IMR-90 (cell line): Measurements from ENCODE around the gene AFDN. TPM values are rescaled to one million over a fixed set of nuclear protein-coding genes. Genes with fewer than 3 reads are reported as not detected.

ENCODE experiments used
- ATAC-seq: fragments of 200-7000 bp; cut with Tn5 transposase; 2 replicates; pipeline ENCODE4 v1.9.1; 2020; ENCODE audit warnings: low read depth, mild to moderate bottlenecking, moderate library complexity
- BruUV-seq: library from RNA; stranded (reverse); fragments of 400-500 nt; replicated peaks from 2 replicates; lab custom pipeline; 2021; lab: Mats Ljungman, UMichigan
- CTCF ChIA-PET: fragments of 300-600 bp; formaldehyde crosslinking; extraction: SDS; loops from one replicate; lab custom pipeline; 2021; ENCODE audit warnings: antibody characterized with exemption; lab: Yijun Ruan, JAX
- POLR2A ChIA-PET: fragments of 300-600 bp; sonication (Branson Sonifier 250); formaldehyde crosslinking; loops from one replicate; lab custom pipeline; 2022; ENCODE audit warnings: antibody characterized with exemption; ENCODE audit not compliant: unreplicated experiment; lab: Charles Lee
- DNase-seq: peaks from one replicate; pipeline ENCODE4 v3.0.0; 2013
- H2AFZ ChIP-seq: replicated peaks from 2 replicates; pipeline ENCODE3; 2013; ENCODE audit warnings: low read length, mild to moderate bottlenecking; ENCODE audit not compliant: poor library complexity
- H2AK5ac ChIP-seq: 2 replicates; pipeline ENCODE4 v1.6.1; 2013; ENCODE audit warnings: low read depth, low read length, inconsistent platforms
- H2AK9ac ChIP-seq: replicated peaks from 2 replicates; pipeline ENCODE3; 2013; ENCODE audit warnings: mild to moderate bottlenecking, low read depth, low read length, moderate library complexity; ENCODE audit not compliant: poor library complexity
- H2BK120ac ChIP-seq: 2 replicates; pipeline ENCODE4 v1.6.1; 2013; ENCODE audit warnings: low read depth, low read length, inconsistent platforms
- H2BK15ac ChIP-seq: 3 replicates; pipeline ENCODE4 v1.6.1; 2013; ENCODE audit warnings: low read depth, low read length, inconsistent platforms
- H2BK20ac ChIP-seq: 2 replicates; pipeline ENCODE4 v1.6.1; 2013; ENCODE audit warnings: low read depth, mild to moderate bottlenecking, inconsistent platforms, low read length, moderate library complexity
- H2BK5ac ChIP-seq: 2 replicates; pipeline ENCODE4 v1.6.1; 2013; ENCODE audit warnings: mild to moderate bottlenecking, low read depth, low read length, inconsistent platforms; ENCODE audit not compliant: poor library complexity, severe bottlenecking
- H3K14ac ChIP-seq: replicated peaks from 2 replicates; pipeline ENCODE4 v1.6.1; 2013; ENCODE audit warnings: low read depth, low read length, inconsistent platforms
- H3K18ac ChIP-seq: 2 replicates; pipeline ENCODE4 v1.6.1; 2013; ENCODE audit warnings: low read depth, low read length, control low read depth
- H3K23ac ChIP-seq: 2 replicates; pipeline ENCODE4 v1.6.1; 2013; ENCODE audit warnings: low read depth, low read length, inconsistent platforms
- H3K27ac ChIP-seq: 2 replicates; pipeline ENCODE4 v1.5.1; 2013; ENCODE audit warnings: mild to moderate bottlenecking, control low read depth, low read length; ENCODE audit not compliant: insufficient read depth
- H3K27me3 ChIP-seq: 2 replicates; pipeline ENCODE4 v1.6.1; 2013; ENCODE audit warnings: low read length; ENCODE audit not compliant: control insufficient read depth, insufficient read depth
- H3K36me3 ChIP-seq: 2 replicates; pipeline ENCODE4 v1.6.1; 2013; ENCODE audit warnings: low read length, mixed read lengths; ENCODE audit not compliant: control insufficient read depth, insufficient read depth
- H3K4ac ChIP-seq: 2 replicates; pipeline ENCODE4 v1.6.1; 2013; ENCODE audit warnings: low read depth, low read length, inconsistent platforms
- H3K4me1 ChIP-seq: 2 replicates; pipeline ENCODE4 v1.6.1; 2013; ENCODE audit warnings: low read length, mixed read lengths; ENCODE audit not compliant: control insufficient read depth, insufficient read depth
- H3K4me2 ChIP-seq: 2 replicates; pipeline ENCODE4 v1.6.1; 2013; ENCODE audit warnings: low read depth, mild to moderate bottlenecking, control low read depth, low read length, moderate library complexity
- H3K4me3 ChIP-seq: 2 replicates; pipeline ENCODE4 v1.5.1; 2013; ENCODE audit warnings: low read depth, mild to moderate bottlenecking, control low read depth, low read length, moderate library complexity; ENCODE audit not compliant: insufficient read depth
- H3K56ac ChIP-seq: 2 replicates; pipeline ENCODE4 v1.6.1; 2013; ENCODE audit warnings: low read length, inconsistent platforms; ENCODE audit not compliant: insufficient read depth; ENCODE audit errors: extremely low read depth
- H3K79me1 ChIP-seq, 2 experiments: 2 replicates each; pipeline ENCODE4 v1.6.1; 2013; ENCODE audit warnings: low read length in 2 of 2, inconsistent platforms in 1 of 2, low read depth in 1 of 2
- H3K9ac ChIP-seq: 2 replicates; pipeline ENCODE4 v1.6.1; 2013; ENCODE audit warnings: low read depth, low read length, control low read depth
- H3K9me1 ChIP-seq: 2 replicates; pipeline ENCODE4 v1.6.1; 2013; ENCODE audit warnings: low read length, inconsistent platforms; ENCODE audit not compliant: insufficient read depth
- H3K9me3 ChIP-seq: 2 replicates; pipeline ENCODE4 v1.6.1; 2013; ENCODE audit warnings: low read length; ENCODE audit not compliant: control insufficient read depth, insufficient read depth
- H4K20me1 ChIP-seq: 2 replicates; pipeline ENCODE4 v1.6.1; 2013; ENCODE audit warnings: low read length, inconsistent platforms; ENCODE audit not compliant: insufficient read depth
- H4K5ac ChIP-seq: 2 replicates; pipeline ENCODE4 v1.6.1; 2013; ENCODE audit warnings: mild to moderate bottlenecking, low read depth, low read length, control low read depth
- H4K8ac ChIP-seq, 2 experiments: 2 replicates each; pipeline ENCODE4 v1.6.1; 2013; ENCODE audit warnings: low read depth in 2 of 2, low read length in 2 of 2, control low read depth in 1 of 2, inconsistent platforms in 1 of 2
- H4K91ac ChIP-seq: 2 replicates; pipeline ENCODE4 v1.6.1; 2013; ENCODE audit warnings: low read depth, low read length, inconsistent platforms; ENCODE audit not compliant: insufficient read depth
- BHLHE40 ChIP-seq: fragments of 150-350 bp; IDR thresholded peaks from 2 replicates; pipeline ENCODE4 v1.6.1; 2016; ENCODE audit warnings: mild to moderate bottlenecking, low read depth, low read length
- CEBPB ChIP-seq: IDR thresholded peaks from 2 replicates; pipeline ENCODE4 v1.6.1; 2012; ENCODE audit warnings: low read depth, low read length, improper control_type of control experiment
- CHD1 ChIP-seq: IDR thresholded peaks from 2 replicates; pipeline ENCODE4 v1.6.1; 2012; ENCODE audit warnings: low read depth, low read length, improper control_type of control experiment
- FOS ChIP-seq: fragments of 150-350 bp; IDR thresholded peaks from 2 replicates; pipeline ENCODE4 v1.6.1; 2016; ENCODE audit warnings: low read depth, low read length
- MAFK ChIP-seq: IDR thresholded peaks from 2 replicates; pipeline ENCODE4 v1.6.1; 2012; ENCODE audit warnings: low read depth, low read length, improper control_type of control experiment
- MAZ ChIP-seq: IDR thresholded peaks from 2 replicates; pipeline ENCODE4 v1.6.1; 2012; ENCODE audit warnings: low read depth, mild to moderate bottlenecking, low read length, improper control_type of control experiment, moderate library complexity, borderline replicate concordance
- MXI1 ChIP-seq: IDR thresholded peaks from 2 replicates; pipeline ENCODE4 v1.6.1; 2012; ENCODE audit warnings: low read depth, mild to moderate bottlenecking, low read length, moderate library complexity, borderline replicate concordance
- NFE2L2 ChIP-seq: fragments of 150-350 bp; IDR thresholded peaks from 2 replicates; pipeline ENCODE4 v1.6.1; 2016; ENCODE audit warnings: low read depth, mild to moderate bottlenecking, low read length
- POLR2A ChIP-seq: IDR thresholded peaks from 2 replicates; pipeline ENCODE4 v1.6.1; 2012; ENCODE audit warnings: mild to moderate bottlenecking, low read depth, low read length
- RAD21 ChIP-seq: IDR thresholded peaks from 2 replicates; pipeline ENCODE4 v1.6.1; 2012; ENCODE audit warnings: low read length, improper control_type of control experiment
- RCOR1 ChIP-seq: IDR thresholded peaks from 2 replicates; pipeline ENCODE4 v1.6.1; 2012; ENCODE audit warnings: mild to moderate bottlenecking, low read length, improper control_type of control experiment; ENCODE audit not compliant: insufficient replicate concordance
- RFX5 ChIP-seq: IDR thresholded peaks from 2 replicates; pipeline ENCODE4 v1.8.0; 2012; ENCODE audit warnings: low read depth, mild to moderate bottlenecking, low read length, moderate library complexity
- SMC3 ChIP-seq: fragments of 150-350 bp; IDR thresholded peaks from 2 replicates; pipeline ENCODE4 v1.6.1; 2016; ENCODE audit warnings: low read depth, mild to moderate bottlenecking, antibody characterized with exemption, low read length, moderate library complexity
- USF2 ChIP-seq: fragments of 150-350 bp; IDR thresholded peaks from 2 replicates; pipeline ENCODE4 v1.6.1; 2017; ENCODE audit warnings: mild to moderate bottlenecking, antibody characterized with exemption, low read length, low read depth
- WGBS, 2 experiments: methylation state at CpG; one replicate each; pipeline versions ENCODE4 v1.1.5 to v1.1.7; 2013; ENCODE audit warnings: missing lambda C conversion rate in 2 of 2; ENCODE audit not compliant: insufficient read length in 1 of 2; ENCODE audit errors: extremely low coverage in 2 of 2; 5-methylcytosine and 5-hydroxymethylcytosine counted together
- dilution Hi-C: fragments of 300-500 bp; cut with HindIII; formaldehyde crosslinking; loops from one replicate; pipeline ENCODE4 v1.14.3; 2018; ENCODE audit warnings: low sequenced_read_pairs; ENCODE audit not compliant: unreplicated experiment
- in situ Hi-C: fragments of 300-500 bp; cut with MboI; formaldehyde crosslinking; loops from 3 replicates; pipeline ENCODE4 v1.14.3; 2019; ENCODE audit warnings: low sequenced_read_pairs, inconsistent platforms, mixed read lengths
- intact Hi-C: fragments of 100-400 bp; cut with micrococcal nuclease; formaldehyde crosslinking; loops from 2 replicates; pipeline ENCODE4 v1.10.0; 2022
- polyA plus RNA-seq, 3 experiments: library from polyadenylated mRNA; depleted of rRNA; stranded (reverse); fragments of >200 nt; gene quantifications; 2 replicates each; pipeline ENCODE4 v1.2.3, GENCODE V29; 2012; ENCODE audit warnings: low replicate concordance in 1 of 3
- total RNA-seq: library from RNA; depleted of rRNA; stranded (reverse); fragments of >200 nt; gene quantifications from 2 replicates; pipeline ENCODE4 v1.2.3, GENCODE V29; 2012
- TF ChIP-seq, protein P1 (sequence below): fragments of 150-350 bp; IDR thresholded peaks from 2 replicates; pipeline ENCODE4 v1.6.1; 2016; ENCODE audit warnings: low read depth, mild to moderate bottlenecking, low read length, moderate library complexity, borderline replicate concordance
- TF ChIP-seq, protein P2 (sequence below): conservative IDR thresholded peaks from 2 replicates; pipeline ENCODE4 v1.5.1; 2012; ENCODE audit warnings: mild to moderate bottlenecking, low read depth, low read length, improper control_type of control experiment

Gene AFDN
- total and polyA plus RNA-seq, 2 of the 4 experiments (the other 2 are of a cell fraction): 11.6 to 20.8 TPM

GRCh38 chr6:167894965-167895364 lies 68.3 kb downstream of the AFDN start:
- no peak overlapping the region for H2AK9ac ChIP-seq
- ATAC-seq: no peak
- no peaks in the 10 kb centered on the region; a peak in 1 of 4 replicates for H3K79me1 ChIP-seq
- dilution Hi-C loops: no loop called here
- no peaks in the 10 kb centered on the region for H3K27me3 ChIP-seq
- no CpG with 5 or more reads among the region's 3 CpGs for WGBS, 2 experiments
- no peak overlapping the region for H3K9ac ChIP-seq
- no peak overlapping the region for H4K8ac ChIP-seq
- H3K4me2 ChIP-seq: no peak overlapping the region
- intact Hi-C loops: loop anchor here (10.0 kb wide), 1 partner anchor 1120 kb away; no protein-coding TSS in a partner anchor
- H3K56ac ChIP-seq: no peak overlapping the region
- no peak overlapping the region for H2BK5ac ChIP-seq
- no peaks in the 10 kb centered on the region for H3K9me1 ChIP-seq
- no peak overlapping the region for H3K27ac ChIP-seq
- CTCF ChIA-PET: no interaction called here
- no peaks in the 10 kb centered on the region for H3K9me3 ChIP-seq
- H3K4me1 ChIP-seq: no peaks in the 10 kb centered on the region
- H2BK20ac ChIP-seq: no peak overlapping the region
- no peak overlapping the region for H2BK120ac ChIP-seq
- in situ Hi-C loops: loop anchor here (25.0 kb wide), 1 partner anchor 683 kb away; no protein-coding TSS in a partner anchor
- H3K4me3 ChIP-seq: no peak overlapping the region
- H4K91ac ChIP-seq: no peak overlapping the region
- H3K18ac ChIP-seq: no peak overlapping the region
- H3K14ac ChIP-seq: no peak overlapping the region
- H4K5ac ChIP-seq: no peak overlapping the region
- H3K4ac ChIP-seq: no peak overlapping the region
- H2AFZ ChIP-seq: no peak overlapping the region
- no peak overlapping the region for H2BK15ac ChIP-seq
- BruUV-seq: no TSS peak
- H4K20me1 ChIP-seq: no peaks in the 10 kb centered on the region
- H2AK5ac ChIP-seq: no peak overlapping the region
- peaks cover 6% of the 10 kb centered on the region for H3K36me3 ChIP-seq
- TF ChIP-seq RFX5: no peak
- TF ChIP-seq CEBPB: no peak
- no peak for TF ChIP-seq FOS
- no peak for TF ChIP-seq RAD21
- TF ChIP-seq NFE2L2: no peak
- TF ChIP-seq MAZ: no peak
- TF ChIP-seq, protein P1, sequence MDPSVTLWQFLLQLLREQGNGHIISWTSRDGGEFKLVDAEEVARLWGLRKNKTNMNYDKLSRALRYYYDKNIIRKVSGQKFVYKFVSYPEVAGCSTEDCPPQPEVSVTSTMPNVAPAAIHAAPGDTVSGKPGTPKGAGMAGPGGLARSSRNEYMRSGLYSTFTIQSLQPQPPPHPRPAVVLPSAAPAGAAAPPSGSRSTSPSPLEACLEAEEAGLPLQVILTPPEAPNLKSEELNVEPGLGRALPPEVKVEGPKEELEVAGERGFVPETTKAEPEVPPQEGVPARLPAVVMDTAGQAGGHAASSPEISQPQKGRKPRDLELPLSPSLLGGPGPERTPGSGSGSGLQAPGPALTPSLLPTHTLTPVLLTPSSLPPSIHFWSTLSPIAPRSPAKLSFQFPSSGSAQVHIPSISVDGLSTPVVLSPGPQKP: no peak
- TF ChIP-seq MXI1: no peak
- no peak for TF ChIP-seq POLR2A
- no peak for TF ChIP-seq BHLHE40
- TF ChIP-seq CHD1: no peak
- no peak for TF ChIP-seq RCOR1
- TF ChIP-seq SMC3: no peak
- TF ChIP-seq, protein P2, sequence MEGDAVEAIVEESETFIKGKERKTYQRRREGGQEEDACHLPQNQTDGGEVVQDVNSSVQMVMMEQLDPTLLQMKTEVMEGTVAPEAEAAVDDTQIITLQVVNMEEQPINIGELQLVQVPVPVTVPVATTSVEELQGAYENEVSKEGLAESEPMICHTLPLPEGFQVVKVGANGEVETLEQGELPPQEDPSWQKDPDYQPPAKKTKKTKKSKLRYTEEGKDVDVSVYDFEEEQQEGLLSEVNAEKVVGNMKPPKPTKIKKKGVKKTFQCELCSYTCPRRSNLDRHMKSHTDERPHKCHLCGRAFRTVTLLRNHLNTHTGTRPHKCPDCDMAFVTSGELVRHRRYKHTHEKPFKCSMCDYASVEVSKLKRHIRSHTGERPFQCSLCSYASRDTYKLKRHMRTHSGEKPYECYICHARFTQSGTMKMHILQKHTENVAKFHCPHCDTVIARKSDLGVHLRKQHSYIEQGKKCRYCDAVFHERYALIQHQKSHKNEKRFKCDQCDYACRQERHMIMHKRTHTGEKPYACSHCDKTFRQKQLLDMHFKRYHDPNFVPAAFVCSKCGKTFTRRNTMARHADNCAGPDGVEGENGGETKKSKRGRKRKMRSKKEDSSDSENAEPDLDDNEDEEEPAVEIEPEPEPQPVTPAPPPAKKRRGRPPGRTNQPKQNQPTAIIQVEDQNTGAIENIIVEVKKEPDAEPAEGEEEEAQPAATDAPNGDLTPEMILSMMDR: no peak
- no peak for TF ChIP-seq USF2
- TF ChIP-seq MAFK: no peak
- POLR2A ChIA-PET: no interaction called here
- no peak overlapping the region for H3K23ac ChIP-seq
- DNase-seq: no peak
